ENCODE data around the gene WDFY3.

WDFY3 gene

GRCh38 chr4:84917086-84917821, 49.2 kb downstream of the WDFY3 start:
- no peak for TF ChIP-seq CTCF (IDR thresholded peaks at IDR 0.05)
- Histone ChIP-seq H3K36me3 (ENCODE audit: control insufficient read depth, insufficient read depth, low read length) (no peaks in the 10 kb centered on the region), H3K9me3 (ENCODE audit: control insufficient read depth, low read length) (no peaks in the 10 kb centered on the region), H3K4me1 (no peaks in the 10 kb centered on the region), H3K9ac (no peak overlapping the region), H3K4me2 (ENCODE audit: low read length) (no peak overlapping the region), H3K79me2 (peaks cover 2% of the 10 kb centered on the region), H2AFZ (no peak overlapping the region), H3K4me3 (ENCODE audit: low read depth, low read length) (no peak overlapping the region), H3K27me3 (ENCODE audit: control insufficient read depth, insufficient read depth, low read length) (no peaks in the 10 kb centered on the region), H3K27ac (no peak overlapping the region)

GRCh38 chr4:84916227-84916626, 50.3 kb downstream of the WDFY3 start:
- no peak overlapping the region for H3K4me3 ChIP-seq (ENCODE audit: low read depth, low read length)
- H3K27ac ChIP-seq, result no peak overlapping the region
- H3K4me1 ChIP-seq, result no peaks in the 10 kb centered on the region
- H2AFZ ChIP-seq, result no peak overlapping the region
- H3K9ac ChIP-seq, result no peak overlapping the region
- peaks cover 2% of the 10 kb centered on the region for H3K79me2 ChIP-seq
- no peaks in the 10 kb centered on the region for H3K36me3 ChIP-seq (ENCODE audit: control insufficient read depth, insufficient read depth, low read length)
- no peaks in the 10 kb centered on the region for H3K9me3 ChIP-seq (ENCODE audit: control insufficient read depth, low read length)
- no peak overlapping the region for H3K4me2 ChIP-seq (ENCODE audit: low read length)
- no peak for TF ChIP-seq CTCF (IDR thresholded peaks at IDR 0.05)
- no peaks in the 10 kb centered on the region for H3K27me3 ChIP-seq (ENCODE audit: control insufficient read depth, insufficient read depth, low read length)

GRCh38 chr4:84915396-84915780, 51.1 kb downstream of the WDFY3 start:
- no peak overlapping the region for H3K9ac ChIP-seq
- no peak overlapping the region for H3K4me2 ChIP-seq (ENCODE audit: low read length)
- no peaks in the 10 kb centered on the region for H3K36me3 ChIP-seq (ENCODE audit: control insufficient read depth, insufficient read depth, low read length)
- no peaks in the 10 kb centered on the region for H3K9me3 ChIP-seq (ENCODE audit: control insufficient read depth, low read length)
- no peak overlapping the region for H3K4me3 ChIP-seq (ENCODE audit: low read depth, low read length)
- no peaks in the 10 kb centered on the region for H3K4me1 ChIP-seq
- peaks cover 2% of the 10 kb centered on the region for H3K79me2 ChIP-seq
- no peak for TF ChIP-seq CTCF (IDR thresholded peaks at IDR 0.05)
- no peak overlapping the region for H2AFZ ChIP-seq
- H3K27me3 ChIP-seq (ENCODE audit: control insufficient read depth, insufficient read depth, low read length), result no peaks in the 10 kb centered on the region
- no peak overlapping the region for H3K27ac ChIP-seq

DNA sequence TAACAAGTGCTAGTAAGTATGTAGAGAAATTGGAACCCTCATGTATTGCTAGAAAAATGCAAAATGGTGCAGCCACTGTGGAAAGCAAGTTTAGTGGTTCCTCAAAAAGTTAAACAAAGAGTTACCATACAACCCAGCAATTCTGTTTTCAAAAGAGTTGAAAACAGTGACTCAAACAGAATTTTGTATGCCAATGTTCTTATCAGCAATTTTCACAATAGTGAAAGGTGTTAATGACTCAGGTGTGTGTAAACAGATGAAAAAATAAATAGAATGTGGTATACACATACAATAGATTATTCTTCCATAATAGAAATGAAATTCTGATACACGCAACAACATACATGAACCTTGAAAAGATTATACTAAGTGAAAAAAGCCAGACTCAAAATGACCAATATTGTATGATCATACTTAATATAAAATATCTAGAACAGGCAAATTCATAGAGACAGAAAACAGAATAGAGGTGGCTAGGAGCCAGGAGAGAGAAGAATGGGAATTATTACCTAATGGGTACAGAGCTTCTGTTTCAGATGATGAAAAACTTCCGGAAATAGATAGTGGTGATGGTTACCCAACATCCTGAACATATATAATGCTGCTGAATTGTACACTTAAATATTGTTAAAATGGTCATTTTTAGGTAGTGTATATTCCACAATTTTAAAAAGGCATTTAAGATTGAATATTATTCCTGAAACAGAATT, 51.6 kb downstream of the WDFY3 start:
- H3K4me2 ChIP-seq (ENCODE audit: low read length), result no peak overlapping the region
- no peak for TF ChIP-seq CTCF (IDR thresholded peaks at IDR 0.05)
- peaks cover 2% of the 10 kb centered on the region for H3K79me2 ChIP-seq
- H3K36me3 ChIP-seq (ENCODE audit: control insufficient read depth, insufficient read depth, low read length), result no peaks in the 10 kb centered on the region
- H3K27ac ChIP-seq, result no peak overlapping the region
- no peak overlapping the region for H2AFZ ChIP-seq
- no peaks in the 10 kb centered on the region for H3K9me3 ChIP-seq (ENCODE audit: control insufficient read depth, low read length)
- H3K4me1 ChIP-seq, result no peaks in the 10 kb centered on the region
- H3K4me3 ChIP-seq (ENCODE audit: low read depth, low read length), result no peak overlapping the region
- H3K27me3 ChIP-seq (ENCODE audit: control insufficient read depth, insufficient read depth, low read length), result no peaks in the 10 kb centered on the region
- no peak overlapping the region for H3K9ac ChIP-seq
